ENCODE results near the gene ADAM15.

The ADAM15 gene

GRCh38 chr1:155012776-155013602 is 38.1 kb upstream of the ADAM15 start:
- FAIRE-seq, result no peak

- no peak for FAIRE-seq
Measured at GRCh38 chr1:155013632-155014031, 37.5 kb upstream of the ADAM15 start.

GRCh38 chr1:155014709-155015508 is 36.2 kb upstream of the ADAM15 start:
- no peak for FAIRE-seq

DNA sequence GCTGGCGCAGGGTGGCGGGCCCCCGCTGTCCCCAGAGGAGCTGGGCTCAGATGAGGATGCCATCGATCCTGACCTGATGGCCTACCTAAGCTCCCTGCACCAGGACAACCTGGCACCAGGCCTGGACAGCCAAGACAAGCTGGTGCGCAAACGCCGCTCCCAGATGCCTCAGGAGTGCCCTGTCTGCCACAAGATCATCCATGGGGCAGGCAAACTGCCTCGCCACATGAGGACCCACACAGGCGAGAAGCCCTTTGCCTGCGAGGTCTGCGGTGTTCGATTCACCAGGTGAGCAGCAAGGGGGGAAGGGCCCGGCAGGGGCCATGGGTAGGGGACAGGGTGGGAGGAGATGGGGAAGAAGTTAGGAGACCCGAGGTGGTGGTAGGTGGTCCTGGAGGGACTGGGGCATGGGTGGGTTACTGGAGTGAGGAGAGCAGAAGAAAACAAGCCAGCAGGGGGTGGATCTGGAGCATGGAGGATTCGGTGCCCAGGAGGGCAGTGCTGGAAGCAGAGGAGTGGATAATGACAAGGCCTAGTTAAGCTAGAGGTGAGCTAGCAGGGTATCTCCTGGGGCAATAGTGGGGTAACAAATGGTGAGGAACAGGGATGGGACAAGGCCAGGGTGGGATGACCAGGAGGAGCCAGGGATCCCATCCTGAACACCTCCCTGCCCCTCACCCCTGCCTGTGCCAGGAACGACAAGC is 35.4 kb upstream of the ADAM15 start:
- FAIRE-seq, result no peak

DNA sequence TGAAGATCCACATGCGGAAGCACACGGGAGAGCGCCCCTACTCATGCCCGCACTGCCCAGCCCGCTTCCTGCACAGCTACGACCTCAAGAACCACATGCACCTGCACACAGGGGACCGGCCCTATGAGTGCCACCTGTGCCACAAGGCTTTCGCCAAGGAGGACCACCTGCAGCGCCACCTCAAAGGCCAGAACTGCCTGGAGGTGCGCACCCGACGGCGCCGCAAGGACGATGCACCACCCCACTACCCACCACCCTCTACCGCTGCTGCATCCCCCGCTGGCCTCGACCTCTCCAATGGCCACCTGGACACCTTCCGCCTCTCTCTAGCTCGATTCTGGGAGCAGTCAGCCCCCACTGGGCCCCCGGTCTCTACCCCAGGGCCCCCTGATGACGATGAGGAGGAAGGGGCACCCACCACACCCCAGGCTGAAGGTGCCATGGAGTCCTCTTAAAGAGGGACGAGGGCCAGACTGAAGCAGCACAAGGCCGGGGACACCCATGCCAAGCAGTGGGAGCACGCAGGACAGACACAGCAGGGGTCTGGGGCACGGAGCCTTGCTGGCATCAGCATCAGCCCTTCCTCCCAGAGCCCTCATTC is 34.8 kb upstream of the ADAM15 start:
- no peak for FAIRE-seq

GRCh38 chr1:155017041-155017945 is 33.8 kb upstream of the ADAM15 start:
- FAIRE-seq, result no peak

DNA sequence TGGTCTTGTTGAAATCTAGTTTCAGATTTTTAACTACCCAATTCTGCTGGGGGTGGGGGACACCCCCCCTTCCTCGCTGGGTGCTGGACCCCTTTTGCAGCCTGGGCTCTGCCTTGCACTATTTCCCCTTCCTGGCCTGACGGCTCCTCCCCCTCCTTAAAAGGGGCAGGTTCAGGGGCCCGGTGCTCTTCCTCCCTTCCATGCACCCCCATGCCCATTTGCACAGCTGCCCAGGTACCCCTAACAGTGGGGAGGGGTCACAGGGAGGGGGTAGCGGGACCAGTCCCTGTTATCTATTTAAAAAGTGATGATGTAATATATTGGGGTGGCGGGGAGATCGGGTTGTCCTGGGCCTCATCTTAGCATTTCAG is 33.2 kb upstream of the ADAM15 start:
- no peak for FAIRE-seq

DNA sequence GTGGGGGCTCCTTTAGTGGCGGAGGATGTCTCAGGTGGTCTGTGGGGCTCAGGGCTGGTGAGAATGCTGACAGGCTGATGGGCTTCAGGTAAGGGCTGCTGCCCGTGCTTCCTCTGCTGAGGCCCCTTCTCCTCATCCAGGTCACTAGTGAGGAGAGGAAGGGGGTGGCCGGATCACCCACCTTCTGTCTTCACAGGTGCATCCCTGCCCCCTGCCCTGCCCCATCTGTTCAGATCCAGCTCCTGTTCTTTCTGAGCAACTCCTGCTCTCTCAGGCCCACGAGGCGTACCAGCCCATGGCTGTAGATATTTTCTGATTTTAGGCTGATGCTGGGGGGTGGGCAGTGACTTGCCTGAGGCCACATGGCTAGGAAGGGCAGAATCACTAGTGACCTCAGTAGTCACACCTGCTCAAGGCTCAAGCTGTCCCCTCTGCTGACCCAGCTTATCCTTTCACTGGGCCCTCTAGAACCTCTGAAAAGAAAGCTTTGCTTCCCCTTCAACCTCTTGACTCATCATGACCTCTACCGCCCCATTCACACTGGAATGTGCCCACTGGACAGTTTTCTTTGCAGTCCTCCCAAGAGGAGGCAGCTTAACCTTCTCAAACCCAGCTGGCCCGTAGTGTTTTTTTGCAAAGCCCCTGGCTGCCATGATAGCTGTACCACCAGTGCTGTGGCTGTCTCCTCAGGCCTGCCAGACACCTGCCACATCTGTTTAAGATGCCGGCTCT is 32.3 kb upstream of the ADAM15 start:
- FAIRE-seq, result no peak

GRCh38 chr1:155019377-155020245 is 31.5 kb upstream of the ADAM15 start:
- no peak for FAIRE-seq

DNA sequence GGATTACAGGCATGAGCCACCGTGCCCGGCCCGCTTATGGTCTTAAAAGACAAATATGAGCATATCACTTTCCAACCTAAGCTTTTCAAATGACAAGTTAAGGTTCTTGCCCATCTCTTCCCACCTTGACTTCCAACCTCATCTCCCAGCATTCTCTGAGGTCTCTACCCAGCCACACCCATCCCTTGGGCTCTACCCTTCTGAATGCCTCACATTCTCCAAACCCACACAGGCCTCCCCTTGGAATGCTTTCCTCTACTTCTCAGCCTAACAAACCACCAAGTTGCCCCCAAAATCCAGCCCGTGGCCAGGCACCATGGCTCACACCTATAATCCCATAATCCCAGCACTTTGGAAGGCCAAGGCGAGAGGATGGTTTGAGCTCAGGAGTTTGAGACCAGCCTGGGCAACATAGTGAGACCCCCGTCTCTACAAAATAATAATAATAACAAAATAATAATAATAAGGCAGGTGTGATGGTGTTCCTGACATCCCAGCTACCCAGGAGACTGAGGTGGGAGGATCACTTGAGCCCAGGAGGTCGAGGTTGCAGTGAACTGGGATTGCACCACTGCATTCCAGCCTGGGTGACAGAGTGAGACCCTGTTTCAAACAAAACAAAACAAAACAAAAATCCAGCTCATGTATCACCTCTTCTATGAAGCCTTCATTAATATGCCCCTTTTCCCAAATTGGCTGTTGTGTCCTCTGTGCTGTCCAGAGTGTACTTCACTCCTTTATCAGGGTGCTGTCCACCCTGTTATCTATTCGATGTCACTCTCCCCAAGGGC is 28.8 kb upstream of the ADAM15 start:
- FAIRE-seq, result no peak

GRCh38 chr1:155022927-155023236 is 28.2 kb upstream of the ADAM15 start:
- no peak for FAIRE-seq

DNA sequence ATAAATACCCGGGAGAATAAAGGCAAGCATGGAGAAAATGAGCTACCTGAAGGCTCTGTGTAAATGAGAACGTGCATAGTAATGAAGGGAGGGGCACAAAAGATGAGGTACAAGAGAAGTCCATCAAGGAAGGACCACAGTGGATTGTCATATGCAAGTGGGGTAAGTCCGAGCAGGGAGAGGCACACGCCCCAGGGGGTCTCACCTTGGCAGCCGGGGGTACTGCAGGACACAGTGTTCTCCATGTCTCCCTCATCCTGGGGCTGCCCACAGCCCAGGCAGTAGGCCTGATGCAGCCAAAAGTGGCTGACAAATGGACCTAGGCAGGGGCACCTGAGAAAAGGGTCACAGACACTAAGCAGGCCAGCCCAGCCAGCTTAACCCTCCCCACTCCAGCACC is 27.5 kb upstream of the ADAM15 start:
- FAIRE-seq, result no peak

- no peak for FAIRE-seq
Measured at GRCh38 chr1:155024315-155024714, 26.8 kb upstream of the ADAM15 start.

DNA sequence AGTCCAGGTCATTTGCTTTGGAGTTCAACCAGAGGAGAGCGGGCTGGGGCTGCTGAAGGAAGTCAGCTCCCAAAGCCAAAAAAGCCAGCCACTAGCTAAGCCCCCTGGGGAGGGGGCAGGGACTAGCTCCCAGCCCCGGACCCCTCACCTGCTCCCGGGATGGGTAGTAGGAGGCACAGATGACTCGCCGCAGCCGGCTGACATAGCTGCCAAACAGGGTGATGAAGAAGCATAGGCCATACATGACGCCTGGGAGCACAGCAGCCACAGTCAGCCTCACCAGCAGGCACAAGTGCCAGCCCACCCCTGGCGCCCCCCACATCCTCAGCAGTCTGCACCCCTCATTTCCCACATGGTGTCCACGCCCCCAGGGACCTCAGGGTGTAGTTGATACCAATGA is 25.0 kb upstream of the ADAM15 start:
- no peak for FAIRE-seq

GRCh38 chr1:155026588-155026987 is 24.5 kb upstream of the ADAM15 start:
- no peak for FAIRE-seq

GRCh38 chr1:155029513-155030242 is 21.4 kb upstream of the ADAM15 start:
- FAIRE-seq, result no peak

DNA sequence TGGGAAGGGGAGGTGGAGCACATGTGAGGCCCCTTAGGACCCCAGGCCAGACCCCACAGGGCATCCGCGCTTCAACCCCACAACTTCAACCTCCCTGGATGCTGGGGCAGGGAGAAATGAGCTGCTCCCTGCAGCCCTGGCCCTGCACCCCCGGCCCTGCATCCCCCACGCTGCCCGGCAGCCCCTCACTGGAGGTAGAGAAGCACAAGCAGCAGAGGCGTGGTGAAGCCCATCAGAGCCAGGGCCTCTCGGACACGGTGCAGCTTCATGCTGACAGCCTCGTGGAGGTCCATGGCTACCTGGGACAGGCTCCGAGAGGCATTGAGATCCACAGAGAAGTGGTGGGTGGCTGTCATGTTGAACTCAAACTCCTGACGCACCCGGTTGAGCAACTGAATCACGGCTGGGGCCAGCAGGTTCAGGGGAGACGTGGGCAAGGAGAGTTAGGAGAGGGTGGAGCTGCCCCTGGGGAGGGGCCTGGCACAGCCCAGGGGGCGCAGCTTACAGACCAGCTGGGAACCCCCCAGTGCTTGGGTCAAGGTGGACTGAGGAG is 20.8 kb upstream of the ADAM15 start:
- FAIRE-seq, result no peak

DNA sequence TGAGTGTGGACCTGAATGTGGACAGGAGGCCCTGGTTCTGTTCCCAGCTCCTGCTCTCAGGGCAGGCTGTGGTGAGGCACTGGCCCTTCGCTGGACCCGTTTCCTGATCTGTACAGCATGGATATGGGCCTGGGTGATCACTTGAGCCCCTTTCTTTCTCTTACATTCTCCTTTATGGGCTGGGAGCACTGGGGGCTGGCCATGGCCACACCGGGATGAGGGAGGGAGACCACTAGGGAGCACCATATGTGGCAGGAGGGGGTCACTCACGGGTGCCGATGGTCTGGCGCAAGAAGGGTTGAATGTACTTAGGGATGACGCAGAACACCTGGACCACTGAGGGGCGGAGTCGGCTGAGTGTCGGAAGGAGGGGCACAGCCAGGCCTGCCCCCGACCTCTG is 20.2 kb upstream of the ADAM15 start:
- FAIRE-seq, result no peak

GRCh38 chr1:155032886-155033285 is 18.2 kb upstream of the ADAM15 start:
- FAIRE-seq, result no peak

All from A204.1 (cell line).